HG03565 (cell line): Measurements from ENCODE around the gene C1GALT1C1.

Experiments
- ATAC-seq: cut with Tn5 transposase; IDR thresholded peaks from one replicate; pipeline ENCODE4 v1.9.1; 2021; ENCODE audit warnings: mild to moderate bottlenecking, moderate library complexity; ENCODE audit not compliant: unreplicated experiment

Gene C1GALT1C1

DNA sequence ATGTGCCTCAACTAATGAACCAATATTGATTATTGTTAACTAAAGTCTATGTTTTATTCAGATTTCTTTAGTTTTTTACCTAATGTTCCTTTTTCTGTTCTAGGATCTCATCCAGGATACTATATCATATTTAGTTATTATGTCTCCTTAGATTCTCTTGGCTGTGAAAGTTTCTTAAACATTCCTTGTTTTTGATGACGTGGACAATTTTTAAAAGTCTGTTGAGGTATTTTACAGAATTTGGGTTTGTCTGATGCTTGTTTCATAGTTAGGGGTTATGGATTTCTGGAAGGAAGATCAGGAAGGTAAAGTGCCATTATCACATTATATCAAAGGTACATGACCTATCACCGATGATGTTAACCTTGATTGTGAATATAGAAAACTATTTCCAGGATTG, 44.2 kb downstream of the C1GALT1C1 start:
- ATAC-seq = no peak
